NCI-H187 treated with DMSO at 0.1 percent for 48 hours (cell line): ENCODE measurements around the gene IQCH.

Experiments used
- DNase-seq: peaks from one replicate; lab custom pipeline; 2025; lab: John Stamatoyannopoulos, UW

Gene IQCH

GRCh38 chr15:67300266-67301025 is 45.9 kb downstream of the IQCH start:
- DNase-seq: no peak

GRCh38 chr15:67303490-67304363 is 49.1 kb downstream of the IQCH start:
- DNase-seq: no peak

- no peak for DNase-seq
These were observed 50.2 kb downstream of the IQCH start for GRCh38 chr15:67304778-67305177.

GRCh38 chr15:67305506-67305905 is 50.9 kb downstream of the IQCH start:
- DNase-seq: no peak

- no peak for DNase-seq
These were observed 52.6 kb downstream of the IQCH start for GRCh38 chr15:67307156-67307555.

- DNase-seq: no peak
These were observed 53.5 kb downstream of the IQCH start for GRCh38 chr15:67307889-67308597.

- no peak for DNase-seq
These were observed 57.1 kb downstream of the IQCH start for GRCh38 chr15:67311731-67312130.

GRCh38 chr15:67319961-67320360 is 65.4 kb downstream of the IQCH start:
- no peak for DNase-seq

GRCh38 chr15:67321352-67321751 is 66.8 kb downstream of the IQCH start:
- no peak for DNase-seq

GRCh38 chr15:67322481-67322880 is 67.9 kb downstream of the IQCH start:
- DNase-seq: no peak

- DNase-seq: no peak
These were observed 72.7 kb downstream of the IQCH start for GRCh38 chr15:67327312-67327711.

GRCh38 chr15:67327737-67328136 is 73.2 kb downstream of the IQCH start:
- no peak for DNase-seq

GRCh38 chr15:67329984-67330733 is 75.6 kb downstream of the IQCH start:
- DNase-seq: no peak

- no peak for DNase-seq
These were observed 77.1 kb downstream of the IQCH start for GRCh38 chr15:67331676-67332075.

GRCh38 chr15:67335026-67335425 is 80.4 kb downstream of the IQCH start:
- DNase-seq: no peak

- DNase-seq: no peak
These were observed 81.1 kb downstream of the IQCH start for GRCh38 chr15:67335534-67336222.

GRCh38 chr15:67340630-67341029 is 86.0 kb downstream of the IQCH start:
- no peak for DNase-seq

GRCh38 chr15:67341539-67341938 is 87.0 kb downstream of the IQCH start:
- DNase-seq: no peak

GRCh38 chr15:67343206-67343605 is 88.6 kb downstream of the IQCH start:
- no peak for DNase-seq

- no peak for DNase-seq
These were observed 95.0 kb downstream of the IQCH start for GRCh38 chr15:67349634-67350033.

- DNase-seq: no peak
These were observed 95.5 kb downstream of the IQCH start for GRCh38 chr15:67350042-67350441.
